SK-N-SH (cell line): ENCODE measurements around the gene MLANA. TPM values are rescaled to one million over a fixed set of nuclear protein-coding genes. Genes with fewer than 3 reads are reported as not detected.

ENCODE experiments used
- CTCF ChIA-PET: fragments of 300-600, 350-600 bp; formaldehyde crosslinking; extraction: SDS; loops from one replicate; lab custom pipeline; 2021; lab: Yijun Ruan, JAX
- POLR2A ChIA-PET: fragments of 350-600 bp; sonication (Branson Sonifier 250); formaldehyde crosslinking; extraction: SDS; loops from one replicate; lab custom pipeline; 2020; ENCODE audit warnings: antibody characterized with exemption, inconsistent platforms; lab: Yijun Ruan, JAX
- DNase-seq: peaks from one replicate; pipeline ENCODE4 v3.0.0; 2012
- H2AFZ ChIP-seq: fragments of 200-600 bp; sonication (generic); 2 replicates; pipeline ENCODE4 v1.8.1; 2016; ENCODE audit warnings: antibody characterized with exemption, mild to moderate bottlenecking, low read depth
- H3F3A ChIP-seq: fragments of 200-600 bp; sonication (generic); replicated peaks from 2 replicates; pipeline ENCODE3; 2016; ENCODE audit warnings: antibody characterized with exemption, mild to moderate bottlenecking; ENCODE audit not compliant: insufficient read depth
- H3K27ac ChIP-seq, 2 experiments: fragments of 200-500 bp in 1 of 2; fragments of 200-600 bp in 1 of 2; sonication (Bioruptor generic) in 1 of 2; sonication (generic), shearing (Covaris generic) in 1 of 2; 2 replicates each; pipeline versions ENCODE4 v1.5.1 to v1.6.1; 2014 to 2016; ENCODE audit warnings: low read depth in 2 of 2, inconsistent platforms in 1 of 2, low read length in 1 of 2, mild to moderate bottlenecking in 1 of 2, mixed read lengths in 1 of 2
- H3K27me3 ChIP-seq: fragments of 200-600 bp; sonication (generic), shearing (Covaris generic); 2 replicates; pipeline ENCODE4 v1.6.1; 2016; ENCODE audit warnings: mixed run types; ENCODE audit not compliant: insufficient read depth
- H3K36me3 ChIP-seq, 2 experiments: fragments of 200-500 bp in 1 of 2; fragments of 200-600 bp in 1 of 2; sonication (Bioruptor generic) in 1 of 2; sonication (generic) in 1 of 2; replicated peaks in 1 of 2; 2 replicates each; pipeline versions ENCODE3 to v1.5.1; 2014 to 2016; ENCODE audit warnings: low read length in 1 of 2, mild to moderate bottlenecking in 1 of 2; ENCODE audit not compliant: insufficient read depth in 2 of 2, control insufficient read depth in 1 of 2
- H3K4me1 ChIP-seq, 2 experiments: fragments of 200-500 bp in 1 of 2; fragments of 200-600 bp in 1 of 2; sonication (Bioruptor generic) in 1 of 2; sonication (generic), shearing (Covaris generic) in 1 of 2; 2 replicates each; pipeline versions ENCODE4 v1.5.1 to v1.6.1; 2014 to 2016; ENCODE audit warnings: low read depth in 1 of 2, low read length in 1 of 2, mixed run types in 1 of 2; ENCODE audit not compliant: insufficient read depth in 2 of 2, control insufficient read depth in 1 of 2
- H3K4me2 ChIP-seq: fragments of 200-600 bp; sonication (generic), shearing (Covaris generic); 2 replicates; pipeline ENCODE4 v1.6.1; 2017; ENCODE audit warnings: mixed run types
- H3K4me3 ChIP-seq, 2 experiments: fragments of 200-500 bp in 1 of 2; fragments of 200-600 bp in 1 of 2; sonication (Bioruptor generic) in 1 of 2; sonication (generic), shearing (Covaris generic) in 1 of 2; 2 replicates each; pipeline versions ENCODE4 v1.5.1 to v1.8.1; 2014 to 2016; ENCODE audit warnings: low read depth in 2 of 2, inconsistent platforms in 1 of 2, low read length in 1 of 2, mild to moderate bottlenecking in 1 of 2, mixed read lengths in 1 of 2, moderate library complexity in 1 of 2
- H3K79me2 ChIP-seq: fragments of 200-600 bp; sonication (generic); 2 replicates; pipeline ENCODE4 v1.8.1; 2017; ENCODE audit warnings: mild to moderate bottlenecking; ENCODE audit not compliant: insufficient read depth
- H3K9ac ChIP-seq: fragments of 200-600 bp; sonication (generic); 2 replicates; pipeline ENCODE4 v1.6.1; 2017; ENCODE audit warnings: mixed run types
- H3K9me2 ChIP-seq: fragments of 200-600 bp; sonication (generic); 2 replicates; pipeline ENCODE4 v1.6.1; 2017; ENCODE audit warnings: mixed run types
- H3K9me3 ChIP-seq: fragments of 200-600 bp; sonication (generic); 2 replicates; pipeline ENCODE4 v1.6.1; 2017; ENCODE audit warnings: mixed run types, mild to moderate bottlenecking, moderate library complexity
- H4K20me1 ChIP-seq: fragments of 200-600 bp; sonication (generic); 2 replicates; pipeline ENCODE4 v1.6.1; 2017; ENCODE audit warnings: mild to moderate bottlenecking, mixed run types; ENCODE audit not compliant: insufficient read depth
- ELF1 ChIP-seq: IDR thresholded peaks from 2 replicates; pipeline ENCODE4 v1.4.0; 2012
- EP300 ChIP-seq, 2 experiments: IDR thresholded peaks; 2 replicates each; pipeline versions ENCODE4 v1.4.0 to v1.6.1; 2012; ENCODE audit warnings: borderline replicate concordance in 1 of 2, low read depth in 1 of 2, low read length in 1 of 2
- FOSL2 ChIP-seq: IDR thresholded peaks from 2 replicates; pipeline ENCODE4 v1.4.0; 2012; ENCODE audit warnings: low read depth, mild to moderate bottlenecking, moderate library complexity, borderline replicate concordance
- FOXJ3 ChIP-seq: sonication (generic); formaldehyde crosslinking; IDR thresholded peaks from 2 replicates; pipeline ENCODE4 v1.5.1; 2020; ENCODE audit warnings: mild to moderate bottlenecking, missing genetic modification reagents
- FOXM1 ChIP-seq: IDR thresholded peaks from 2 replicates; pipeline ENCODE4 v1.4.0; 2012; ENCODE audit warnings: low read depth, mild to moderate bottlenecking
- MXI1 ChIP-seq: IDR thresholded peaks from 2 replicates; pipeline ENCODE4 v1.6.1; 2012; ENCODE audit warnings: mild to moderate bottlenecking, low read depth, low read length, improper control_type of control experiment
- POLR2AphosphoS5 ChIP-seq: IDR thresholded peaks from 2 replicates; pipeline ENCODE4 v1.6.1; 2012; ENCODE audit warnings: low read depth, low read length
- RAD21 ChIP-seq: IDR thresholded peaks from 2 replicates; pipeline ENCODE4 v1.6.1; 2012; ENCODE audit warnings: mild to moderate bottlenecking, low read length
- RCOR1 ChIP-seq: fragments of 150-350 bp; IDR thresholded peaks from 2 replicates; pipeline ENCODE4 v1.6.1; 2017; ENCODE audit warnings: antibody characterized with exemption, low read length
- RXRA ChIP-seq: IDR thresholded peaks from 2 replicates; pipeline ENCODE4 v1.4.0; 2012; ENCODE audit warnings: low read depth, mild to moderate bottlenecking, borderline replicate concordance
- SMC3 ChIP-seq: IDR thresholded peaks from 2 replicates; pipeline ENCODE4 v1.6.1; 2012; ENCODE audit warnings: low read depth, low read length, improper control_type of control experiment
- WGBS: methylation state at CpG from one replicate; pipeline ENCODE4 v1.1.6; 2017; ENCODE audit warnings: low lambda C conversion rate; 5-methylcytosine and 5-hydroxymethylcytosine counted together
- polyA plus RNA-seq, 3 experiments: library from polyadenylated mRNA; depleted of rRNA; stranded (reverse); fragments of >200 nt; gene quantifications; 2 replicates each; pipeline ENCODE4 v1.2.3, GENCODE V29; 2012
- TF ChIP-seq, protein P1 (sequence below): IDR thresholded peaks from 2 replicates; pipeline ENCODE4 v1.4.0; 2012; ENCODE audit warnings: low read depth
- TF ChIP-seq, protein P2 (sequence below): IDR thresholded peaks from 2 replicates; pipeline ENCODE4 v1.4.0; 2012; ENCODE audit warnings: low read depth, borderline replicate concordance
- TF ChIP-seq, protein P3 (sequence below): fragments of 200-600 bp; sonication (generic); IDR thresholded peaks from 2 replicates; pipeline ENCODE4 v1.6.1; 2017; ENCODE audit warnings: antibody characterized with exemption, mild to moderate bottlenecking, moderate library complexity
- TF ChIP-seq, protein P4 (sequence below): IDR thresholded peaks from 2 replicates; pipeline ENCODE4; 2012
- TF ChIP-seq, protein P5 (sequence below): IDR thresholded peaks from 2 replicates; pipeline ENCODE4 v1.4.0; 2012; ENCODE audit warnings: low read depth, borderline replicate concordance

Gene MLANA
- polyA plus RNA-seq, 1 of the 3 experiments (the other 2 are of a cell fraction): not detected

DNA sequence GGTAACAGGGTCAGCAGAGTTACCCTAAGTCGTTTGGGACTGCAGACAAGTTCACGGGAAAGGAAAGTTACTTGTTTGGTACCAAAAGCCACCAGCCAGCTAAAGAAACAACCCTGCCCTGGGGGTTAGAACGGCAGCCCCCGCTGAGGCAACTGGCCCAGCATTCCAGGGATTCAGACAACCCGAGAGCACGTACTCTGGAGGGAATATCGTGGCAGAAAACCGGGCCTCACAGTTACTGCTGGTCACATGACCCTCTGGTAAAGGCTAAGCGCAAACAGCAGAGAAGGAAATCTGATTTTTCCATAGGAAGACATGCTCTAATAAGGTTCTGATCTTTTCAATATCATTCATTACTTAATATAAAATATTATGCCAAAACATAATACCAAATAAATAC lies 22.5 kb upstream of the MLANA start:
- H3K36me3 ChIP-seq: no peaks in the 10 kb centered on the region
- CTCF ChIA-PET: interaction anchor here (0.8 to 1.2 kb wide), 3 partner anchors 10 to 35 kb away, joined by 3 to 5 read pairs (median 3); partner anchors contain the start of gene ERMP1

DNA sequence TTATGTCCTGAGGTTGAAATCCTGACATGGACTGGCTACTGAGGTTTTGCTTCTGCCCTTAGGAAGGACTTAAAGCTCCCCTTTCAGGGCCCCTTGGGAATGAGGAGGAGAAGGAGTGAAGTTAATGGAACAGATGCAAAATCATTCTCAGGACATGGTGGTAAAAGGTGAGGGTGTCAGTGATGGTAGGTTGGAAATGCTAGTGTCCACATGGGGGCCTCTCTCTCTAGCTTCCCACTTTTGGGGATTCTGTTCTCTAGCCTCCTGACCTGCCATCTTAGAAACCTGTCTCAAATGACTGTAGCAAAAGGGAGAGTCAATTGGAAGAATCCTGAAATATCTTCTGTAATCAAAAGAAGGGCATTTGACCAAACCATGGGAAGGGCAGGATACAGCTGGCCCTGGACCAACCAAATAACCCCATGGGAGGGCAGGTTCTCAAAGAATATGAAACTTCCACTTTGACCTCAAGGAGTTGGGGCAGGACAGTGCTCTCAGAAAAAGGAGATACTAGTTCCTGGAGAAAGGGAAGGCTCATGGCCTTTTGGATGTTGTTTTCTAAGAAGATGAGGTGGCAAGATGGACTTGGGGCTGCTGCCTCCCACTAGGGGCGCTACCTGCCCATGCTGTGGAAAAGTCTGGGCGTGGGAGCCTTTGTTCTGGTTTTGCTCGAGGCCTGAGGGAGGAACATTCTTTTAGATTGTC lies 21.2 kb upstream of the MLANA start:
- H3K4me1 ChIP-seq: no peaks in the 10 kb centered on the region
- no peak overlapping the region for H3K9ac ChIP-seq
- H3K9me3 ChIP-seq: no peaks in the 10 kb centered on the region
- 75% methylated on average over 3 of the region's 3 CpGs for WGBS
- no peak overlapping the region for H2AFZ ChIP-seq
- H3K36me3 ChIP-seq: no peaks in the 10 kb centered on the region
- no peaks in the 10 kb centered on the region for H3K27me3 ChIP-seq
- TF ChIP-seq, protein P1, sequence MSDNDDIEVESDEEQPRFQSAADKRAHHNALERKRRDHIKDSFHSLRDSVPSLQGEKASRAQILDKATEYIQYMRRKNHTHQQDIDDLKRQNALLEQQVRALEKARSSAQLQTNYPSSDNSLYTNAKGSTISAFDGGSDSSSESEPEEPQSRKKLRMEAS: no peak
- TF ChIP-seq ELF1 (no peak), FOXJ3 (CRISPR knock-in tag) (no peak), RAD21 (no peak), EP300 (IDR thresholded peaks at IDR 0.05; ENCODE audit: borderline replicate concordance in 1 of 2, low read depth in 1 of 2, low read length in 1 of 2) (no peak)
- TF ChIP-seq, protein P2, sequence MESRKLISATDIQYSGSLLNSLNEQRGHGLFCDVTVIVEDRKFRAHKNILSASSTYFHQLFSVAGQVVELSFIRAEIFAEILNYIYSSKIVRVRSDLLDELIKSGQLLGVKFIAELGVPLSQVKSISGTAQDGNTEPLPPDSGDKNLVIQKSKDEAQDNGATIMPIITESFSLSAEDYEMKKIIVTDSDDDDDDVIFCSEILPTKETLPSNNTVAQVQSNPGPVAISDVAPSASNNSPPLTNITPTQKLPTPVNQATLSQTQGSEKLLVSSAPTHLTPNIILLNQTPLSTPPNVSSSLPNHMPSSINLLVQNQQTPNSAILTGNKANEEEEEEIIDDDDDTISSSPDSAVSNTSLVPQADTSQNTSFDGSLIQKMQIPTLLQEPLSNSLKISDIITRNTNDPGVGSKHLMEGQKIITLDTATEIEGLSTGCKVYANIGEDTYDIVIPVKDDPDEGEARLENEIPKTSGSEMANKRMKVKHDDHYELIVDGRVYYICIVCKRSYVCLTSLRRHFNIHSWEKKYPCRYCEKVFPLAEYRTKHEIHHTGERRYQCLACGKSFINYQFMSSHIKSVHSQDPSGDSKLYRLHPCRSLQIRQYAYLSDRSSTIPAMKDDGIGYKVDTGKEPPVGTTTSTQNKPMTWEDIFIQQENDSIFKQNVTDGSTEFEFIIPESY: no peak
- TF ChIP-seq, protein P3, sequence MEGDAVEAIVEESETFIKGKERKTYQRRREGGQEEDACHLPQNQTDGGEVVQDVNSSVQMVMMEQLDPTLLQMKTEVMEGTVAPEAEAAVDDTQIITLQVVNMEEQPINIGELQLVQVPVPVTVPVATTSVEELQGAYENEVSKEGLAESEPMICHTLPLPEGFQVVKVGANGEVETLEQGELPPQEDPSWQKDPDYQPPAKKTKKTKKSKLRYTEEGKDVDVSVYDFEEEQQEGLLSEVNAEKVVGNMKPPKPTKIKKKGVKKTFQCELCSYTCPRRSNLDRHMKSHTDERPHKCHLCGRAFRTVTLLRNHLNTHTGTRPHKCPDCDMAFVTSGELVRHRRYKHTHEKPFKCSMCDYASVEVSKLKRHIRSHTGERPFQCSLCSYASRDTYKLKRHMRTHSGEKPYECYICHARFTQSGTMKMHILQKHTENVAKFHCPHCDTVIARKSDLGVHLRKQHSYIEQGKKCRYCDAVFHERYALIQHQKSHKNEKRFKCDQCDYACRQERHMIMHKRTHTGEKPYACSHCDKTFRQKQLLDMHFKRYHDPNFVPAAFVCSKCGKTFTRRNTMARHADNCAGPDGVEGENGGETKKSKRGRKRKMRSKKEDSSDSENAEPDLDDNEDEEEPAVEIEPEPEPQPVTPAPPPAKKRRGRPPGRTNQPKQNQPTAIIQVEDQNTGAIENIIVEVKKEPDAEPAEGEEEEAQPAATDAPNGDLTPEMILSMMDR: peak; percentile 31; the same call in 1 of the 2 replicates
- no peak for DNase-seq
- H3K27ac ChIP-seq: no peak overlapping the region
- H3K4me3 ChIP-seq: no peak overlapping the region
- no peaks in the 10 kb centered on the region for H3K79me2 ChIP-seq
- ChIA-PET CTCF (interaction anchor here (0.6 to 2.9 kb wide), 5 partner anchors 9 to 21 kb away, joined by 3 to 20 read pairs (median 5); no protein-coding TSS in a partner anchor), POLR2A (no interaction called here)
- no peaks in the 10 kb centered on the region for H3K9me2 ChIP-seq
- no peak overlapping the region for H3K4me2 ChIP-seq
- no peaks in the 10 kb centered on the region for H4K20me1 ChIP-seq
- H3F3A ChIP-seq: no peaks in the 10 kb centered on the region

More for the DNA sequence above, 22.5 kb upstream of the MLANA start:
- Histone ChIP-seq H3K27ac (no peak overlapping the region), H4K20me1 (no peaks in the 10 kb centered on the region), H2AFZ (no peak overlapping the region), H3K9ac (no peak overlapping the region), H3K4me2 (no peak overlapping the region), H3K9me3 (no peaks in the 10 kb centered on the region), H3K4me1 (no peaks in the 10 kb centered on the region), H3K79me2 (no peaks in the 10 kb centered on the region), H3K9me2 (no peaks in the 10 kb centered on the region), H3K4me3 (no peak overlapping the region), H3K27me3 (no peaks in the 10 kb centered on the region), H3F3A (no peaks in the 10 kb centered on the region)
- POLR2A ChIA-PET: no interaction called here
- no peak for DNase-seq
- WGBS: 71% methylated on average over 9 of the region's 9 CpGs
- TF ChIP-seq FOXJ3 (CRISPR knock-in tag) (no peak), RCOR1 (no peak), POLR2AphosphoS5 (no peak), FOSL2 (no peak), RAD21 (no peak), RXRA (no peak), FOXM1 (no peak), MXI1 (no peak), ELF1 (no peak), SMC3 (no peak)
- TF ChIP-seq, protein P4, sequence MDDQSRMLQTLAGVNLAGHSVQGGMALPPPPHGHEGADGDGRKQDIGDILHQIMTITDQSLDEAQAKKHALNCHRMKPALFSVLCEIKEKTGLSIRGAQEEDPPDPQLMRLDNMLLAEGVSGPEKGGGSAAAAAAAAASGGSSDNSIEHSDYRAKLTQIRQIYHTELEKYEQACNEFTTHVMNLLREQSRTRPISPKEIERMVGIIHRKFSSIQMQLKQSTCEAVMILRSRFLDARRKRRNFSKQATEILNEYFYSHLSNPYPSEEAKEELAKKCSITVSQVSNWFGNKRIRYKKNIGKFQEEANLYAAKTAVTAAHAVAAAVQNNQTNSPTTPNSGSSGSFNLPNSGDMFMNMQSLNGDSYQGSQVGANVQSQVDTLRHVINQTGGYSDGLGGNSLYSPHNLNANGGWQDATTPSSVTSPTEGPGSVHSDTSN: no peak
- TF ChIP-seq, protein P5, sequence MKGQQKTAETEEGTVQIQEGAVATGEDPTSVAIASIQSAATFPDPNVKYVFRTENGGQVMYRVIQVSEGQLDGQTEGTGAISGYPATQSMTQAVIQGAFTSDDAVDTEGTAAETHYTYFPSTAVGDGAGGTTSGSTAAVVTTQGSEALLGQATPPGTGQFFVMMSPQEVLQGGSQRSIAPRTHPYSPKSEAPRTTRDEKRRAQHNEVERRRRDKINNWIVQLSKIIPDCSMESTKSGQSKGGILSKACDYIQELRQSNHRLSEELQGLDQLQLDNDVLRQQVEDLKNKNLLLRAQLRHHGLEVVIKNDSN: no peak
